Right cardiac atrium (tissue), 5 donors: Measurements from ENCODE around the gene OXGR1. TPM values are rescaled to one million over a fixed set of nuclear protein-coding genes. Genes with fewer than 3 reads are reported as not detected.
A peak's percentile ranks its signal among the peaks of the same experiment; 100 is the strongest.

Source experiments
- ATAC-seq, 2 donors: fragments of 200-7000 bp; cut with Tn5 transposase; one replicate each; pipeline versions ENCODE4 v1.8.0 to v1.9.1; 2020; ENCODE audit warnings: moderate library complexity in 2 of 2, mild to moderate bottlenecking in 1 of 2
- DNase-seq, 3 donors: peaks; one replicate each; pipeline ENCODE4 v3.0.0-alpha.2; 2020
- H3K27ac ChIP-seq: one replicate; pipeline ENCODE4 v1.5.1; 2013; ENCODE audit warnings: mild to moderate bottlenecking, low read length, control low read depth, moderate library complexity
- H3K27me3 ChIP-seq: one replicate; pipeline ENCODE4 v1.6.1; 2013; ENCODE audit not compliant: control insufficient read depth, insufficient read depth
- H3K4me1 ChIP-seq: one replicate; pipeline ENCODE4 v1.6.1; 2013; ENCODE audit warnings: low read length; ENCODE audit not compliant: control insufficient read depth, insufficient read depth
- H3K4me3 ChIP-seq: one replicate; pipeline ENCODE4 v1.5.1; 2013; ENCODE audit warnings: low read length, control low read depth
- H3K9me3 ChIP-seq: one replicate; pipeline ENCODE4 v1.6.1; 2013; ENCODE audit warnings: low read length; ENCODE audit not compliant: control insufficient read depth
- WGBS: extraction: QIAGEN DNeasy Blood & Tissue Kit; methylation state at CpG from one replicate; pipeline ENCODE4 v1.1.7; 2013; 5-methylcytosine and 5-hydroxymethylcytosine counted together
- intact Hi-C, 4 donors: fragments of 100-400 bp; cut with DNase I; formaldehyde crosslinking; loops; one replicate each; pipeline versions ENCODE4 v1.11.0 to v1.14.0; 2022 to 2023
- polyA plus RNA-seq: library from polyadenylated mRNA; stranded (reverse); fragments of 200-250 nt; gene quantifications from one replicate; pipeline ENCODE4 v1.2.3, GENCODE V29; 2013
- total RNA-seq, 4 donors: library from RNA; stranded (reverse); fragmentation: NEBNext Ultra II Directional; extraction: Animal tissue kit (Norgen Biotek cat#: 25700); gene quantifications; one replicate each; pipeline ENCODE4 v1.2.1, GENCODE V29; 2021
- donor health status: healthy with polysubstance abuse.
- donor health status: DM: no; HTN: yes; CAD: no.
- donor health status: DM: no; HTN: no; CAD: no.
- donor health status: DM: no; HTN: yes; CAD: no; lungs with severe emphysema.
- donor health status: DM: yes; HTN: yes; CAD: no.

Gene OXGR1
- total and polyA plus RNA-seq, 5 donors: 0.09 to 0.70 (median 0.33) TPM; not detected in 1

DNA sequence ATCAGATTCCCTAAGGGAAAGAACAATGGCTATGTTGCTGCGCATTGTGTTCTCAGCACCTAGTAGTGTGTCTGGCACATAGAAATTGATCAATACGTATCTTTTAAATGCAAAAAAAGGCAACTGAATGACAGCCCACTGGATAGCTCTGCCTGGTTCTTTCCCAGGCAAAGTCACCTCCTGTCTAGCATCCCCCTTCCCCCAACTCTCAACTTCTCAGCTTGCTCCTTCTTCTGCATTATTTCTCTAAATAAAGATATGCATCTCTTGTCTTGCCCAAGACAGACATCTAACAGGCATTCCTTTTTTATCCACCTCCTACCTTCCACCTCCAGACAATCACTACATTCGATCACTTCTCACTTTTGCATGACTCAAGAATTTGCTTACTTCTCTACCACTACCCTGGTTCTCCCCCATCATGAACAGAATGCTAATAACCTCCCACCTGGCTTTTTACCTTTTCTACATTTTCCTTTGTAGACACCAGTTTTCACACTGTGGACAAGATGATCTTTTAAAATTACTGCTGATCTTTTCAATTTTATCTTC, 26.5 kb upstream of the OXGR1 start:
- Histone ChIP-seq H3K4me3 (no peak overlapping the region), H3K4me1 (no peaks in the 10 kb centered on the region), H3K9me3 (no peaks in the 10 kb centered on the region), H3K27me3 (no peaks in the 10 kb centered on the region), H3K27ac (no peak overlapping the region)
- DNase-seq (no peak), ATAC-seq (no peak)
- WGBS: 89% methylated on average over 3 of the region's 3 CpGs
- intact Hi-C loops: loop anchor here in 1 of 4 donors (10.0 kb wide), 1 partner anchor 344 kb away; no protein-coding TSS in a partner anchor

DNA sequence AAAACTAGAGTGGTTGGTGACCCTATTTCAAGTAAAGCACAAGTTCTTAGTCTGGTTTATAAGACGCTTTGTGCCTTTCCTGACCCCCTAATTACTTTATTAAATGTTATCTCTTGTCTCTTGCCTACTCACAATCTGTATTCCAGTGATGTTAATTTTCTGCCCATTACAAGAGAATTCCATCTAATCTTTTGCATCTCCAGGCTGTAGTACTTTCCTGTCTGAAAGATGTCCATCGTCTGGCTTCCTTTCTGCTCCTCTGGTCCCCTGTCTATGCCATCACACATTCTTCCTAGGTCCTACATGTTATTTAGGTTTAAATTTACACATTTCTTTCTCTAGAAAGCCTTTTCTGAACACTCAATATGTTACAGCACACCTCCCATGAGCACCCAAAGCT, 25.9 kb upstream of the OXGR1 start:
- WGBS: 81% methylated on average over 2 of the region's 2 CpGs
- ATAC-seq (no peak), DNase-seq (no peak)
- intact Hi-C loops: loop anchor here in 1 of 4 donors (10.0 kb wide), 1 partner anchor 345 kb away; no protein-coding TSS in a partner anchor
- Histone ChIP-seq H3K4me1 (no peaks in the 10 kb centered on the region), H3K4me3 (no peak overlapping the region), H3K27me3 (no peaks in the 10 kb centered on the region), H3K27ac (no peak overlapping the region), H3K9me3 (no peaks in the 10 kb centered on the region)

DNA sequence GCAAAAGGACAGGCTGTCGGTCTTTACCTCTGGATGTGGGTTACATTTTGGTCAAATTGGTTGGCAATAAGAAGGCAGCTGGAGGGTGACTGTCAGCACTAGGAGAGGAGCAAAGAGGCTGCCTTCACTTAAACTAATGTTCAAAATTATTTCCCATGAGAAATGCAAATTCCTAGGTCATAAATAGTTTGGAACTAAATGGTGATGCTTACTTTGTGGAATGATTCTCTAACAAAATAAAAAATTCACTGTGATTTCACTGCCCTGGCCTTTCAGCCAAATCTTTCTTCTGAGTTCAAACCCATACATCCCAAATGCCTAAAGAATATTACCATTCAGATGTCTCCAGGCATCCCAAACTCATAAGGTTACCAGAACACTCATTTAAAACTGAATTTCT, 25.0 kb upstream of the OXGR1 start:
- intact Hi-C loops: loop anchor here in 2 of 4 donors (5.0 to 10.0 kb wide), 2 partner anchors 783 to 796 kb away; no protein-coding TSS in a partner anchor
- no peak overlapping the region for H3K27ac ChIP-seq
- DNase-seq (no peak), ATAC-seq (no peak)
- WGBS: 78% methylated on average over 1 of the region's 1 CpG
- no peak overlapping the region for H3K4me3 ChIP-seq
- H3K27me3 ChIP-seq: no peaks in the 10 kb centered on the region
- no peaks in the 10 kb centered on the region for H3K4me1 ChIP-seq
- no peaks in the 10 kb centered on the region for H3K9me3 ChIP-seq

DNA sequence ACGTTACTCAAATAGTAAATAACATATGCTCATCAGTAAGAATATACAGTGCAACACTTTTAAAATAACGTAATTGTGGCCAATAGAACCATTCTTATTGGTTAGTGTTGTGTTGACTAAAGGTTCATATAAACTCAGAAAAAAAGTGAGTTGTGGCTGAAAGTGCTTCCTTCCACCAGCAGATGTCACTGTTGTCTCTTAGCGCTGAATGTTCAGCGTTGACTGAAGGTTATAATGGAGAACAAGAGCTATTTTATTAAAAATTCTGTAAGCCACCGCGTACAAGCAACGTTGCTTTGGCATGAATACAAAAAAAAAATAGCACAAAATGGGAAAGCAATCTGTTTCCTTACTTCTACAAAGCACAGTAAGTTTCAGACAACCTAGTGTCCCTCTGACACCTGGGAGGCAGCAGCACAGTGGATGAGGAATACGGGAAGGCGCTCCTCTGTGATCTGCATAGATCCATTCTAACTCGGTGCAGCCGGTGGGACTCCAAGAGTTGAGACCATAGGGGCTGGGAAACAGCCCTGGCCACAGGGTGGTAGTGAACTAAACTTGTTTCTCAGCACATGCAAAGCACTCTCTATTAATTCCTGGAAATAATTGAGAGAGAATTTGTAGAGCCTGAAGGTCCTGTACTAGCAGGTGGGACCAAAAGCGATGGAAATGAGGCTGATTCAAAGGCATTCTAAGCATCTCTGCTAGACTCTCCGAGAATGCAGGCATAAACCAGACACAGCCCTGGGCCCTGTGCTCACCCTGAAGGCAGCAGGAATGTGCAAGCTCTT, 23.9 kb upstream of the OXGR1 start:
- Histone ChIP-seq H3K9me3 (no peaks in the 10 kb centered on the region), H3K4me1 (no peaks in the 10 kb centered on the region), H3K4me3 (no peak overlapping the region), H3K27ac (no peak overlapping the region), H3K27me3 (no peaks in the 10 kb centered on the region)
- ATAC-seq (peak; percentile 52 to 65), DNase-seq (no peak)
- intact Hi-C loops: loop anchor here in 2 of 4 donors (5.0 to 10.0 kb wide), 2 partner anchors 784 to 797 kb away; no protein-coding TSS in a partner anchor
- 19% methylated on average over 13 of the region's 13 CpGs for WGBS

DNA sequence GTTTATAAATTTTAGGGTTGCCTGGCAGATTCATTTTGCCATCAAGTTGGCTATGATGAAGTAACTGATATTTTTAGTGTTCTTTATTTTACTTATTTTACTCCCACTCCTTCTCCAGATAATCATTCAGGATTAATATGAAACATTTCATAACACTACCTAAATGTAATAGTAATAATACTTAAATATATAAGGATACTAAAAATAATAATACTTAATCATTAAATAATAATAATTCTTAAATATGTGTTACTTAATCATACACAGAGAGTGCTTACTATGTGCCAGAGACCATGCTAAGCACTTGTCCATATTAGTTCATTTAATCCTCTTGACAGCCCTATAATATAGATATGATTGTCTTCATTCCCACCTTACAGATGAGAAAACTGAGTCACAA, 23.0 kb upstream of the OXGR1 start:
- H3K27me3 ChIP-seq: no peaks in the 10 kb centered on the region
- no peak overlapping the region for H3K4me3 ChIP-seq
- H3K27ac ChIP-seq: no peak overlapping the region
- H3K4me1 ChIP-seq: no peaks in the 10 kb centered on the region
- ATAC-seq (no peak), DNase-seq (no peak)
- H3K9me3 ChIP-seq: no peaks in the 10 kb centered on the region
- intact Hi-C loops: loop anchor here in 2 of 4 donors (5.0 to 10.0 kb wide), 2 partner anchors 785 to 797 kb away; no protein-coding TSS in a partner anchor

DNA sequence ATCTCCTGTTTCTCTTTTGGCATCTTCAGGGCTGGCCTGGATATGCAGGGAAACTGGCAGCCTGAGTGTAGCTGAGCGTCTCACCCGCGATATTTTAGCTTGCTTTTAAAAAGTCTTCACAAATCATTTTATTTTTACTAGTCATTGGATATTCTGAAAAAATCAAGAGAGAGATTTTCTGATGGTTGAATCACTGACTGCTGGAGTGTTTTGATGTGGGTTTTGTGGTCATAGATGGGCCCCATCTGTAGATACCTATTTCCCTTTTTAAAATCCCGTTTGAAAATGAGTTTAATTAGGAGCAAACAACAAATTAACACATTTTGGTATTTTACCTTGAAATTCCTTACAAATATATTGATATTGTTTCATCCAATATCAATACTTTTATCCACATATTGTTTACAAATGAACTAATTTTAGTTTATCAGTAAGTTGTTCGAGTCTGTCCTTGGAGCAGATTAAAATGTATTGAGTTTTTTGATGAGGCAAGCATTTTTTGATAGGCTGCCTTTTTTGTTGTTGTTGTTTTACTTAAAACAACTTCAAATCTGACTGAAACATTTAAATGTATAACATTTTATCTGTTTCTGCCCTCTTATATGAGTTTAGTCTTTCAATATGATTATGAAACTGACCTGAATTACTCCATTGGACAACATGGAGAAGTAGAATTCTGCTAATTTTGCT, 21.5 kb upstream of the OXGR1 start:
- Histone ChIP-seq H3K27me3 (no peaks in the 10 kb centered on the region), H3K4me3 (no peak overlapping the region), H3K27ac (no peak overlapping the region), H3K4me1 (no peaks in the 10 kb centered on the region), H3K9me3 (no peaks in the 10 kb centered on the region)
- ATAC-seq: no peak
- intact Hi-C loops: loop anchor here in 2 of 4 donors (5.0 to 10.0 kb wide), 2 partner anchors 786 to 799 kb away; no protein-coding TSS in a partner anchor
- DNase-seq: no peak
- 89% methylated on average over 5 of the region's 5 CpGs for WGBS

DNA sequence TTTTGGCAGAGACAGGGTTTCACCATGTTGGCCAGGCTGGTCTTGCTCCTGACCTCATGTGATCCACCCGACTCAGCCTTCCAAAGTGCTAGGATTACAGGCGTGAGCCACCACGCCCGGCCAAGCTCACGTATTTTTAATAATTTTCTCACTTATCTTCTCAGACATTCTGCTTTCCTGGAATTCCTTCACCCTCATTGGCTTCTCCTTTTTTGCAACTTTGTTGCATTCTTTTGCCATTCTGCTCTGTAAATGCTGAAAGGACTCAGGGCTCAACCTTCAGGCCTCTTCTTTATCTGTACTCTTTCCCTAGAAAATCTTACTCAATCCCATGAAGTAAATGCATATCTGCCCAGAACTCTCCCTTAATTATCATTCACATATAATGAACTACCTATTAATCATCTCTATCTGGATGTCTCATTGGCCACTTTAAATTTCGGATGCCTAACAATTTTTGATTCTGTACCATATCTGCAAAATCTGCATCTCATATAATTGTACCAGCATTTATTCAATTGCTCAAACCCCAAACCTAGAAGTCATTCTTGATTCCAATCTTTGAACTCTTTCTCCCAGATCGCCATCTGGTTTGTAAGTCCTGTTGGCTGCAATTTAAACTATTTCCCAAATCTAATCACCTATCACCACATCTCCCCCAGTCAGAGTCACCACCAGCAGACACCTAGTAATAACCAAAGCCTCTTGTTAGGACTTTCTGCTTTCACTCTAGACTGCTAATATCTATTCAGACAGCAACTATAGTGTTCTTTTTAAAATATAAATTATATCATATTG, 18.2 kb upstream of the OXGR1 start:
- H3K4me3 ChIP-seq: no peak overlapping the region

DNA sequence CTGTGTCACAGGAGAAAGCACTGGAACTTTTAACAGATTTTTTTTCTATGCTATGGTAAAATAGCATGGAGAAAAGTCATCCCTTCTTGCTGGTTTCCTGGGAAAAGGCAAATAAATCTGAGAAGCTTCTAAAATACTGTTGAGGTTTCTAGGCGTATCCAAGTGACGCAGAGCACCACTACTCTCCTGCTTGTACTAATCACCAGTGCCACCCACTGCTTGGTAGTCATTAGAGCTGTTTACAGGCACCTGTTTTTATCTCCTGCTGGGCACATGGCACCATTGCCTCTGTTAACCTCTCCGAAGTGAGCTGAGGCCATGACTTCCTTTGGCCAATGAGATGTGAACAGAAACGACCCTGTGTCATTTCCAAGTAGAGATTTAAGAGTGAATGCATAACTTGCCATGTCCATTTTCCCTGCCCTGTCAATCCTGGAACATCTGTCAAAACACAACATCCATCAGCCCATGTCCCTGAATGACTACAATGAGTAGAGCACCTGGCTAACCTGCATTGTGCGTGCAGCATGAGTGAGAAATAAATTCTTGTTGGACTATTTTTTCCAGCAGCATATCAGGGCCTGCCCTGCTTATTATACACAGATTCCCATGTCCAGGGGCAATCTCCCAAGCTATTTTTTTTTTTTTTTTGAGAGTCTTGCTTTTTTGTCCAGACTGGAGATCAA, 17.3 kb upstream of the OXGR1 start:
- no peak for DNase-seq
- ATAC-seq: no peak
- H3K27ac ChIP-seq: no peak overlapping the region
- H3K4me3 ChIP-seq: no peak overlapping the region
- no peaks in the 10 kb centered on the region for H3K9me3 ChIP-seq
- WGBS: 85% methylated on average over 5 of the region's 5 CpGs
- intact Hi-C loops: loop anchor here in 1 of 4 donors (10.0 kb wide), 1 partner anchor 803 kb away; no protein-coding TSS in a partner anchor
- H3K4me1 ChIP-seq: no peaks in the 10 kb centered on the region
- no peaks in the 10 kb centered on the region for H3K27me3 ChIP-seq

More for the DNA sequence above, 18.2 kb upstream of the OXGR1 start:
- 85% methylated on average over 7 of the region's 7 CpGs for WGBS
- H3K9me3 ChIP-seq: no peaks in the 10 kb centered on the region
- no peaks in the 10 kb centered on the region for H3K27me3 ChIP-seq
- intact Hi-C loops: loop anchor here in 1 of 4 donors (10.0 kb wide), 1 partner anchor 802 kb away; no protein-coding TSS in a partner anchor
- H3K27ac ChIP-seq: no peak overlapping the region
- no peaks in the 10 kb centered on the region for H3K4me1 ChIP-seq
- ATAC-seq: no peak
- DNase-seq: no peak

DNA sequence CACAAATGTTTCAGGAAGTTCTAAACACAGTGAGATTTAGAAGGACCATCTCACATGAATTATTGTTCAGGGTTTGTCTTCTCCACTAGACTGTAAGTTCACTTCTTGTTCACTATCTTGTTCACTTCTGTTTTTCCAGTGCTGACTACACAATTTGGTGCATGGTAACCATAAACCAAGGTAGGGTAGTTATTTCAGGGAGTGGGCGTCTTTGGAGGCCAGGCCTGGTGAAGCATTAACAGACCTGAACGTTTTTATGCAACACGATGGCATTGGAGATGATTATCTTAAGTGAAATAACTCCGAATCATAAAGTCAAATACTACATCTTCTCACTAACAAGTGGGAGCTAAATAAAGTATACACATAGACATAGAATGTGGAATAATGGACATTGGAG, 14.4 kb upstream of the OXGR1 start:
- DNase-seq: no peak
- intact Hi-C loops: no loop called here
- Histone ChIP-seq H3K4me3 (no peak overlapping the region), H3K9me3 (no peaks in the 10 kb centered on the region), H3K27me3 (no peaks in the 10 kb centered on the region), H3K27ac (no peak overlapping the region), H3K4me1 (no peaks in the 10 kb centered on the region)
- no peak for ATAC-seq
- 75% methylated on average over 4 of the region's 4 CpGs for WGBS

DNA sequence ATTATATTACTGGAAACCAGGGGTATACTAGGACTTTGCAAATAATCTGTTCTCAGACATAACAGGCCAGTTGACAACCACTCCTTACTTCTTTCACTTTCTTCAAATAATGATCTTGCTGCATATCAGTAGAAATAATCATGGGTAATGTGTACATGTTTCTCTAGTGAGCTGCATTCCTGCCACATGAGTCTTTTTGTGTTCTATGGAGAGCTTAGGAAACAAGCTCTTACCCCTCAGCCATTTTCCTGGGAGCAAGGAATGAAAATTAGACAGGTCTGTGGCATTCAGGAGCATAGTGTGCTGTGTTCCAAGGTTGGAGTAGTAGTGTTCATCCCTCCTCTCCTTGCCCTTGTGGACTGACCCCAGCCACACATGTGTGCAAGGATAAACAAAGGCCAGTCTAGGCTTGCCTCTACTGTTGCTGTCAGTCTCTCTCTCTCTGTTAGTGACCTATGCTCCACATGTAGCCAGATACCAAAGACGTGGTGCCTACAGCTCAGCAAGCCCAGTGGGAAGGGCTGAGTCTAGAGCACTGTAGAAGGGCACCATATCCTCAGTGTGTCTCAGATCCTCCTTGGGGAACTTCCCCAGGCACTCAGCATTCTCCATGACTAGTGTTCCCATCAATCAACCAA, 11.5 kb upstream of the OXGR1 start:
- Histone ChIP-seq H3K4me3 (no peak overlapping the region), H3K27me3 (peaks cover 2% of the 10 kb centered on the region), H3K27ac (no peak overlapping the region), H3K4me1 (no peaks in the 10 kb centered on the region), H3K9me3 (no peaks in the 10 kb centered on the region)
- DNase-seq (no peak), ATAC-seq (no peak)
- intact Hi-C loops: no loop called here
- WGBS: 63% methylated on average over 1 of the region's 1 CpG
